Activated CD4-positive, alpha-beta T cell treated with anti-CD3 and anti-CD28 coated beads, Interleukin-2, amount 50 U/mL, for 48 hours (primary cell): ENCODE data around the gene KRT9.

Source experiments
- DNase-seq, 2 experiments: peaks; one replicate each; pipeline ENCODE4 v3.0.0-alpha.2; 2020

Gene KRT9

GRCh38 chr17:41523787-41524186 lies 48.1 kb downstream of the KRT9 start:
- DNase-seq, result no peak

- no peak for DNase-seq
Measured at GRCh38 chr17:41523225-41523593, 48.6 kb downstream of the KRT9 start.

DNA sequence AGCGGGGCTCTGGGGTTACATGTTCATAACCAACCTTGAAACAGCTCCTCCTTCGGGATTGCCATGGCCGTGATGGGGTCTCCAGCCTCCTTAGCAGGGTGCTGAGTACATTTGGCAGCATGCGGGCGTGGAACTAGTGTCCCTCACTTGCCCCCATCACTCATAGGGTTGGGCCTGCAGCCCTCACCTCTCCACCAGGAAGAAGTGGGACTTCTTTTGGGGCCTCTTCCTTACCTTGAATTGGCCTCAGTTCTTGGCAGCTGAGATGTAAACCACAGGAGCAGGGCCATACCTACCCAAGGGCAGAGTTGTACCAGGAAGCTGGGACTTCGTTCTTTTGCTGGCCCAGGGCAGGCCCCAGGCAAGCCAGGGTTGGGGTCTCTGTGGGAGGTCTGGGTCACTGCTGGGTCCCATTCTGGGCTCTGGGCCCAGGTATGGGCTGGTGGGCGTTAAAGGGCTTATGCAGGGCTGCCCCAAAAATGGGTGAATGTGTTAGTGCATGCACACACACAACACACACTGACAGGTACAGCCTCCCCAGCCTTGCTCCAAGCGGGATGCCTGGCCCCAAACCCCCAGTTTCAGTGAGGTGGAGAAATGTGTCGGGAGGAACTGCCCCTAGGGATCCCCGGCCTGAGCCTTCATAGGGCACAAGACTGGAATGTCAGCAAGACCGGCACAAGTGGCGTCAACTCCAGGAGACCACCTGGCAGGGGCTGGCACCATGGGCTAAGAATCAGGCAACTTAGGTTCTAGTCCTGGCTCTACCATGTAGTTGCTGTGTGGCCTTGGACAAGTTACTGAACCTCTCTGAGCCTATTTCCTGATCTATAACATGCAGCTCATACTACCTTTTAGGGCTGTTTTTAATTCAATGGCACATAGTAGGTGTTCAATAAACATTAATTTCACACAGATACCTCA lies 49.3 kb downstream of the KRT9 start:
- DNase-seq, result no peak

GRCh38 chr17:41521574-41522261 lies 50.1 kb downstream of the KRT9 start:
- DNase-seq, result no peak

GRCh38 chr17:41520821-41521521 lies 50.9 kb downstream of the KRT9 start:
- DNase-seq, result no peak

DNA sequence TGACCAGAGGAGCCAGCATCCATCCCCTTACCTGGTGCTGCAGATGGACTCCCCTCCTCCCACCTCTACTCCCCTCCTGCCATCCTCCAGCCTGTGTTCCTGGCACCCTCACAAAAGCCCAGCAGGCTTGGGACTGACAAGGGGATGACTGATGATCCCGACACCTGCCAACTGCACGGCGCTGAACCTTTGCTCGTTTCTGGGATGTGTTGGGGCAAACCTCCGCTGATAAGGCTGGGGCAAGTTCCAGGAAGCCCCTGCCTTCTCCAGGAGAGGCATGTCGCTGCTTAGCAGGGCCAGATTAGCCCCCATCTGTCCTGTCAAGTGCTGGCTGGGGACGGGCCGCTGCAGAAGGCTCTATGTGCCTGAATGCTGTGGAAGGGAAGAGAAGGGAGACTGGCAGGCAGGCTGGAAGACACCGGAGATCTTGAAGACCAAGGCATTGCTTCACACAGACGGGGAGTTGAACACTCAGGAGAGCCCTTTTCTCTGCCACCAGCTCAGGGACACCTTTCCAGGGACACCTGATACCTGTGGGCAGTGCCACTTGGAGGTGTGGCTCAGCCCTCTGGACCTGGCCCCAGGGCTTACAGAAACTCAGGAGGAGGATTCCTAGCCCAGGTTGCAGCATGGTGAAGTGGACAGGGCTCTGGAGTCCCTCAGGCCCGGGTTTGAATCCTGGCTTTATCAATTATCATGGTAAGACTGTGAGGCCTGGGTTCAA lies 52.2 kb downstream of the KRT9 start:
- no peak for DNase-seq

- DNase-seq, result no peak
Measured at GRCh38 chr17:41518789-41519449, 52.9 kb downstream of the KRT9 start, which contains the start of gene KRT15. Gene KRT15 (minus strand): TSS chr17:41518890. CDS start chr17:41518827, 63 bp downstream.

- no peak for DNase-seq
Measured at GRCh38 chr17:41518031-41518430, 53.8 kb downstream of the KRT9 start.

DNA sequence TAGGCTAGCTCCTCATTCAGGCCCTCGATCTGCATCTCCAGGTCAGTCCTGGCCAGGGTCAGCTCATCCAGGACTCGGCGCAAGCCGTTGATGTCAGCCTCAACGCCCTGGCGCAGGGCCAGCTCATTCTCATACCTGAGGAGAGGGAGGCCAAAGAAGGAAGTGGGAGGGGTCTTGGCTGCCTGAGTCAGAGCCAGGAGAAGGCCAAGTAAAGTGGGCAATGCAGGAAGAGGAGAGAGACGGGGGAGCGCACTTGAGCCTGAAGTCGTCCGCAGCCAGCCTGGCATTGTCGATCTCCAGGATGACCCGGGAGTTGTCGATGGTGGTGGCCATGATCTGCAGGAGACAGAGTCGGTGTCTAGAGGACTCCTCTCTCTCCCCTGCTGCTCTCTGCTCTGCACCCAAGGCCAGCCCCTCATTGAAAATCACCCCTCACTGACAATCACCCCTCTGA lies 55.0 kb downstream of the KRT9 start:
- no peak for DNase-seq

- DNase-seq, result no peak
Measured at GRCh38 chr17:41516147-41516829, 55.6 kb downstream of the KRT9 start.
